A549 (cell line): ENCODE data around the gene FBXL5.

ENCODE experiments used
- HOXB5 ChIP-seq: fragments of 250-450 bp; sonication (Bioruptor Pico); IDR thresholded peaks from 2 replicates; pipeline ENCODE4 v1.5.0; 2020; ENCODE audit warnings: mild to moderate bottlenecking, moderate library complexity
- RAD21 ChIP-seq, 2 experiments: fragments of >200 bp in 1 of 2; sonication (Bioruptor Twin) in 1 of 2; formaldehyde crosslinking in 1 of 2; IDR thresholded peaks in 1 of 2; conservative IDR thresholded peaks in 1 of 2; 2 replicates in 1 of 2; 3 replicates in 1 of 2; pipeline ENCODE4 v1.6.1; 2012 to 2018; ENCODE audit warnings: inconsistent platforms in 1 of 2
- SREBF2 ChIP-seq: fragments of 450-650 bp; IDR thresholded peaks from 2 replicates; pipeline ENCODE4 v1.6.1; 2014; ENCODE audit warnings: mild to moderate bottlenecking, moderate library complexity
- TF ChIP-seq, protein P1 (sequence below): fragments of >200 bp; sonication (Bioruptor Twin); formaldehyde crosslinking; IDR thresholded peaks from 3 replicates; pipeline ENCODE4 v1.5.1; 2016
- TF ChIP-seq, protein P2 (sequence below): fragments of 250-450 bp; sonication (Bioruptor Pico); IDR thresholded peaks from 2 replicates; pipeline ENCODE4 v1.5.0; 2021; ENCODE audit warnings: mild to moderate bottlenecking, moderate library complexity, borderline replicate concordance
- TF ChIP-seq, protein P3 (sequence below): IDR thresholded peaks from 2 replicates; pipeline ENCODE4 v1.6.1; 2012

DNA sequence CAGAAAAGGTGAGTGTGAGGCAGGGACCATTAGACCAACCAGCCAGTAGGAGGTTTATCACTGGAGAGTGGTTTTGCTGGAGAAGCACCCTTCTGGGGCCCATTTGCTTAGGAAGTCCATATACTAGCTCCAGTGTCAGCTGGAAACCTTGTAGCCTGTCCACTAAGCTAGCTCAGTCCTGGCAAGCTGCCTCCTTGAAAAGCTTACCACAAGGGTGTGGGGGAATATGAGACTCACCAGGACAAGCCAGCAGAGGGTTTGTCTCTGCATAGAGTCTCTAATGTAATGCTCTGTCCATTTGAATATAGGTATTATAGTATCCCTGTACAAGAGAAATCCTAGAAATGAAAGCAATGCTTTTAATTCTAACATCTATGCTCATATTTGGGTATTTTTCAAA, 86.3 kb downstream of the FBXL5 start:
- TF ChIP-seq, protein P1, sequence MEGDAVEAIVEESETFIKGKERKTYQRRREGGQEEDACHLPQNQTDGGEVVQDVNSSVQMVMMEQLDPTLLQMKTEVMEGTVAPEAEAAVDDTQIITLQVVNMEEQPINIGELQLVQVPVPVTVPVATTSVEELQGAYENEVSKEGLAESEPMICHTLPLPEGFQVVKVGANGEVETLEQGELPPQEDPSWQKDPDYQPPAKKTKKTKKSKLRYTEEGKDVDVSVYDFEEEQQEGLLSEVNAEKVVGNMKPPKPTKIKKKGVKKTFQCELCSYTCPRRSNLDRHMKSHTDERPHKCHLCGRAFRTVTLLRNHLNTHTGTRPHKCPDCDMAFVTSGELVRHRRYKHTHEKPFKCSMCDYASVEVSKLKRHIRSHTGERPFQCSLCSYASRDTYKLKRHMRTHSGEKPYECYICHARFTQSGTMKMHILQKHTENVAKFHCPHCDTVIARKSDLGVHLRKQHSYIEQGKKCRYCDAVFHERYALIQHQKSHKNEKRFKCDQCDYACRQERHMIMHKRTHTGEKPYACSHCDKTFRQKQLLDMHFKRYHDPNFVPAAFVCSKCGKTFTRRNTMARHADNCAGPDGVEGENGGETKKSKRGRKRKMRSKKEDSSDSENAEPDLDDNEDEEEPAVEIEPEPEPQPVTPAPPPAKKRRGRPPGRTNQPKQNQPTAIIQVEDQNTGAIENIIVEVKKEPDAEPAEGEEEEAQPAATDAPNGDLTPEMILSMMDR, result no peak
- TF ChIP-seq, protein P2, sequence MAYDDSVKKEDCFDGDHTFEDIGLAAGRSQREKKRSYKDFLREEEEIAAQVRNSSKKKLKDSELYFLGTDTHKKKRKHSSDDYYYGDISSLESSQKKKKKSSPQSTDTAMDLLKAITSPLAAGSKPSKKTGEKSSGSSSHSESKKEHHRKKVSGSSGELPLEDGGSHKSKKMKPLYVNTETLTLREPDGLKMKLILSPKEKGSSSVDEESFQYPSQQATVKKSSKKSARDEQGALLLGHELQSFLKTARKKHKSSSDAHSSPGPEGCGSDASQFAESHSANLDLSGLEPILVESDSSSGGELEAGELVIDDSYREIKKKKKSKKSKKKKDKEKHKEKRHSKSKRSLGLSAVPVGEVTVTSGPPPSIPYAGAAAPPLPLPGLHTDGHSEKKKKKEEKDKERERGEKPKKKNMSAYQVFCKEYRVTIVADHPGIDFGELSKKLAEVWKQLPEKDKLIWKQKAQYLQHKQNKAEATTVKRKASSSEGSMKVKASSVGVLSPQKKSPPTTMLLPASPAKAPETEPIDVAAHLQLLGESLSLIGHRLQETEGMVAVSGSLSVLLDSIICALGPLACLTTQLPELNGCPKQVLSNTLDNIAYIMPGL (CRISPR knock-in tag), result no peak
- TF ChIP-seq RAD21 (conservative IDR thresholded peaks at IDR 0.05 in 1 of 2, IDR thresholded peaks at IDR 0.05 in 1 of 2) (no peak), SREBF2 (no peak), HOXB5 (CRISPR knock-in tag) (no peak)
- TF ChIP-seq, protein P3, sequence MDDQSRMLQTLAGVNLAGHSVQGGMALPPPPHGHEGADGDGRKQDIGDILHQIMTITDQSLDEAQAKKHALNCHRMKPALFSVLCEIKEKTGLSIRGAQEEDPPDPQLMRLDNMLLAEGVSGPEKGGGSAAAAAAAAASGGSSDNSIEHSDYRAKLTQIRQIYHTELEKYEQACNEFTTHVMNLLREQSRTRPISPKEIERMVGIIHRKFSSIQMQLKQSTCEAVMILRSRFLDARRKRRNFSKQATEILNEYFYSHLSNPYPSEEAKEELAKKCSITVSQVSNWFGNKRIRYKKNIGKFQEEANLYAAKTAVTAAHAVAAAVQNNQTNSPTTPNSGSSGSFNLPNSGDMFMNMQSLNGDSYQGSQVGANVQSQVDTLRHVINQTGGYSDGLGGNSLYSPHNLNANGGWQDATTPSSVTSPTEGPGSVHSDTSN, result no peak
